OCI-LY3 (cell line): ENCODE measurements around the gene SLC16A7.

ENCODE experiments used
- H2AFZ ChIP-seq: fragments of 200-600, 300-600 bp; shearing (Covaris generic); 2 replicates; pipeline ENCODE4 v1.6.0; 2014; ENCODE audit warnings: antibody characterized with exemption, low read depth, low read length
- H3K27ac ChIP-seq: fragments of 200-600, 300-600 bp; sonication (generic); 2 replicates; pipeline ENCODE4 v1.5.1; 2014; ENCODE audit warnings: mild to moderate bottlenecking, low read length, moderate library complexity, mixed read lengths
- H3K27me3 ChIP-seq: fragments of 200-600, 300-600 bp; sonication (generic); 2 replicates; pipeline ENCODE4 v1.6.1; 2014; ENCODE audit warnings: low read depth, low read length, mixed read lengths
- H3K36me3 ChIP-seq: fragments of 200-600, 300-600 bp; sonication (generic); replicated peaks from 2 replicates; pipeline ENCODE3; 2014; ENCODE audit warnings: low read depth, low read length, mixed read lengths
- H3K4me1 ChIP-seq: fragments of 300-600, 200-600 bp; sonication (generic); 2 replicates; pipeline ENCODE4 v1.6.1; 2014; ENCODE audit warnings: low read length, mixed read lengths
- H3K4me2 ChIP-seq: fragments of 200-600, 300-600 bp; sonication (generic); 2 replicates; pipeline ENCODE4 v1.6.1; 2014; ENCODE audit warnings: low read length, mixed read lengths
- H3K4me3 ChIP-seq: fragments of 300-600, 200-600 bp; sonication (generic); 2 replicates; pipeline ENCODE4 v1.5.1; 2014; ENCODE audit warnings: antibody characterized with exemption, mild to moderate bottlenecking, low read length, moderate library complexity
- H3K79me2 ChIP-seq: fragments of 300-600, 200-600 bp; shearing (Covaris generic); 2 replicates; pipeline ENCODE4 v1.6.1; 2014; ENCODE audit warnings: mild to moderate bottlenecking, low read length, mixed read lengths
- H3K9ac ChIP-seq: fragments of 300-600, 200-600 bp; shearing (Covaris generic); 2 replicates; pipeline ENCODE4 v1.6.0; 2014; ENCODE audit warnings: mild to moderate bottlenecking, low read length, moderate library complexity
- H3K9me3 ChIP-seq: fragments of 200-600, 300-600 bp; shearing (Covaris generic); 2 replicates; pipeline ENCODE4 v1.6.1; 2014; ENCODE audit warnings: low read length, mixed read lengths; ENCODE audit not compliant: insufficient read depth
- H4K20me1 ChIP-seq: fragments of 200-600, 300-600 bp; sonication (generic); 2 replicates; pipeline ENCODE4 v1.6.1; 2016; ENCODE audit warnings: low read length, mixed read lengths; ENCODE audit not compliant: insufficient read depth
- EZH2phosphoT487 ChIP-seq: fragments of 200-600 bp; shearing (Covaris generic); IDR thresholded peaks from 2 replicates; pipeline ENCODE4 v1.6.1; 2018; ENCODE audit warnings: antibody characterized with exemption, mixed run types, low read depth
- TF ChIP-seq, protein P1 (sequence below): fragments of 200-600, 300-600 bp; sonication (generic); IDR thresholded peaks from 2 replicates; pipeline ENCODE4 v1.5.1; 2014; ENCODE audit warnings: antibody characterized with exemption, low read length, low read depth

The SLC16A7 gene

GRCh38 chr12:59579631-59580030 lies 16.2 kb upstream of the SLC16A7 start:
- TF ChIP-seq EZH2phosphoT487: no peak
- TF ChIP-seq, protein P1, sequence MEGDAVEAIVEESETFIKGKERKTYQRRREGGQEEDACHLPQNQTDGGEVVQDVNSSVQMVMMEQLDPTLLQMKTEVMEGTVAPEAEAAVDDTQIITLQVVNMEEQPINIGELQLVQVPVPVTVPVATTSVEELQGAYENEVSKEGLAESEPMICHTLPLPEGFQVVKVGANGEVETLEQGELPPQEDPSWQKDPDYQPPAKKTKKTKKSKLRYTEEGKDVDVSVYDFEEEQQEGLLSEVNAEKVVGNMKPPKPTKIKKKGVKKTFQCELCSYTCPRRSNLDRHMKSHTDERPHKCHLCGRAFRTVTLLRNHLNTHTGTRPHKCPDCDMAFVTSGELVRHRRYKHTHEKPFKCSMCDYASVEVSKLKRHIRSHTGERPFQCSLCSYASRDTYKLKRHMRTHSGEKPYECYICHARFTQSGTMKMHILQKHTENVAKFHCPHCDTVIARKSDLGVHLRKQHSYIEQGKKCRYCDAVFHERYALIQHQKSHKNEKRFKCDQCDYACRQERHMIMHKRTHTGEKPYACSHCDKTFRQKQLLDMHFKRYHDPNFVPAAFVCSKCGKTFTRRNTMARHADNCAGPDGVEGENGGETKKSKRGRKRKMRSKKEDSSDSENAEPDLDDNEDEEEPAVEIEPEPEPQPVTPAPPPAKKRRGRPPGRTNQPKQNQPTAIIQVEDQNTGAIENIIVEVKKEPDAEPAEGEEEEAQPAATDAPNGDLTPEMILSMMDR: no peak
- no peak overlapping the region for H3K4me2 ChIP-seq
- H3K36me3 ChIP-seq: no peaks in the 10 kb centered on the region
- H3K9me3 ChIP-seq: no peaks in the 10 kb centered on the region
- H2AFZ ChIP-seq: no peak overlapping the region
- no peaks in the 10 kb centered on the region for H3K4me1 ChIP-seq
- no peak overlapping the region for H3K4me3 ChIP-seq
- no peaks in the 10 kb centered on the region for H4K20me1 ChIP-seq
- no peaks in the 10 kb centered on the region for H3K27me3 ChIP-seq
- no peak overlapping the region for H3K9ac ChIP-seq
- no peak overlapping the region for H3K27ac ChIP-seq
- no peaks in the 10 kb centered on the region for H3K79me2 ChIP-seq

- H3K9ac ChIP-seq: no peak overlapping the region
- H3K4me3 ChIP-seq: no peak overlapping the region
- TF ChIP-seq, protein P1: no peak
- TF ChIP-seq EZH2phosphoT487: no peak
Observed at GRCh38 chr12:59580050-59580449, 15.8 kb upstream of the SLC16A7 start.

DNA sequence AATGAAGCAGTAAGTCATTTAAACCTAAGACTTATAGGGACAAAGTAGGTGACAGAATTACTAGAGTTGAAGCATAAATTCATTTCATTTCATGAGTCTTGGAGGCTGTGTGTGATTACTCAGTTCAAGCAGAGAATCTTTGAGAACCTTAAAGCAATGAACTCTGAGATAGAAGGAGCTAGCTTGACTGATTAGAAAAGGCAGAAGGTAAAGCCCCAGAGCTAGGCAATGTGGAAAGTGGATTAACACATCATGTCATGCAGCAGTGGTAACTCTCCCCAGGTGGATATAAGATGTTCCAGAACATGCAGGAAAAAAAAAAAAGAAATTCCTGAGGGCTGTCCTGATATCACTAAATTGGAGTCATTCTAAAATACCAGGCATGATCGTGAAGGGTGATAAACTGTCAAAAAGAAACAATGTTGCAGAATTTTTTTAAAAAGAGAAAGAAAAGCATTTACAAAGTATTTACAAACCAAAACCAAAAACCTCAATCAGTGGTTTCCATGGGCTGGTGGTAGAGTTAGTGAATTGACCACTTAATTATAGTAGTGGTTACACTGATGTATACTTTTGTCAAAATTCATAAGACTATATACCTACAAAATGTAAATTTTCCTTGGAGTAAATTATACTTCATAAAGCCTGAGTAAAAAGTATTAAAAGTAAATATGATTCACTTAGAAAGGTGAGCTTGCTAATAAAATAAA lies 12.7 kb upstream of the SLC16A7 start:
- no peak overlapping the region for H3K27ac ChIP-seq
- H3K4me1 ChIP-seq: no peaks in the 10 kb centered on the region
- H3K9ac ChIP-seq: no peak overlapping the region
- H4K20me1 ChIP-seq: no peaks in the 10 kb centered on the region
- TF ChIP-seq EZH2phosphoT487: no peak
- TF ChIP-seq, protein P1: no peak
- no peaks in the 10 kb centered on the region for H3K9me3 ChIP-seq
- H3K79me2 ChIP-seq: no peaks in the 10 kb centered on the region
- H3K27me3 ChIP-seq: no peaks in the 10 kb centered on the region
- H2AFZ ChIP-seq: no peak overlapping the region
- H3K4me2 ChIP-seq: no peak overlapping the region
- H3K36me3 ChIP-seq: no peaks in the 10 kb centered on the region
- no peak overlapping the region for H3K4me3 ChIP-seq

More at GRCh38 chr12:59580050-59580449, 15.8 kb upstream of the SLC16A7 start:
- H2AFZ ChIP-seq: no peak overlapping the region
- H3K27me3 ChIP-seq: no peaks in the 10 kb centered on the region
- H3K4me1 ChIP-seq: no peaks in the 10 kb centered on the region
- H3K27ac ChIP-seq: no peak overlapping the region
- H4K20me1 ChIP-seq: no peaks in the 10 kb centered on the region
- H3K9me3 ChIP-seq: no peaks in the 10 kb centered on the region
- H3K79me2 ChIP-seq: no peaks in the 10 kb centered on the region
- no peak overlapping the region for H3K4me2 ChIP-seq
- no peaks in the 10 kb centered on the region for H3K36me3 ChIP-seq

DNA sequence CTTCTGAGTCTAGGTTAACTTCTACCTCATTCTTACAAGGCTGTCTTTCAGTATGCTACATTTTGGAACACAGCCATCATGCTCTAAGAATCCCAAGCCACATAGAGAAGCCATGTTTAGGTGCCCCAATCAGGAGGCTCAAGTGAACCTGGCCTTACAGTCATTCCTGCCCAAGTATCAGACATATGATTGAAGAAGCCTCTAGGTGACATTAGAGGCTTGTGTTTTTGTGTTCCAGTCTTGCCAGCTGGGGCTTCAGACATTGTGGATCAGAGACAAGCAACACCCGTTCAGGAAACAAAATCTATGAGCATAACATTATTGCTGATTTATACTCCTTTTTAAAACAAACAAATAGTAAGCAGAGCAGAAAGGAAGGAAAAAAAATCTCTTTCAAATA lies 8.1 kb upstream of the SLC16A7 start:
- Histone ChIP-seq H3K27me3 (no peaks in the 10 kb centered on the region), H3K4me2 (no peak overlapping the region), H4K20me1 (no peaks in the 10 kb centered on the region), H3K27ac (no peak overlapping the region), H3K36me3 (no peaks in the 10 kb centered on the region), H2AFZ (no peak overlapping the region), H3K9ac (no peak overlapping the region), H3K9me3 (no peaks in the 10 kb centered on the region), H3K4me1 (no peaks in the 10 kb centered on the region), H3K4me3 (no peak overlapping the region), H3K79me2 (no peaks in the 10 kb centered on the region)
- TF ChIP-seq, protein P1: no peak
- TF ChIP-seq EZH2phosphoT487: no peak
